NCI-H82 treated with DMSO at 0.1 percent for 48 hours (cell line): Measurements from ENCODE around the gene BAHCC1.
"Not testable (repeated sequence)": the region's sequence is repeated elsewhere in the genome, so short reads cannot be mapped to it uniquely, and the experiment has no call there.

Experiments
- DNase-seq: peaks from one replicate; lab custom pipeline; 2025; ENCODE audit not compliant: unreplicated experiment; lab: John Stamatoyannopoulos, UW

BAHCC1 gene

DNA sequence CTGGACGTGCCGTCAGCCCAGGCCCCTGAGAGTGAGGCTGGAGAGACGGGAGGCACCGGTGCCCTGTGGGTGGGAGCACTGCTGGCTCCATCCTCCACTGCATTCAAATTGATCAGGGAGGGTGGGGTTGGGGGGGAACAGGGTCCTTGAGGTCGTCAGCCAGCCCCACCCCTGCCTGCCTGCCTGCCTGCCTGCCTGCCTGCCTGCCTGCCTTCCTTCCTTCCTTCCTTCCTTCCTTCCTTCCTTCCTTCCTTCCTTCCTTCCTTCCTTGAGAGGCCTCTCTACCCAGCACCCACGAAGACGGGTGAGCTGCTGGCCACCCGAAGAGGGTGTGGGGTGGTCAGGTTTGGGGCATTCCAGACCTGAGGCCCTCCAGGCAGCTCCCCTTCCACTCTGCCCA lies 16.0 kb downstream of the BAHCC1 start:
- DNase-seq = no peak

GRCh38 chr17:81412490-81413093 lies 17.3 kb downstream of the BAHCC1 start:
- DNase-seq = no peak

DNA sequence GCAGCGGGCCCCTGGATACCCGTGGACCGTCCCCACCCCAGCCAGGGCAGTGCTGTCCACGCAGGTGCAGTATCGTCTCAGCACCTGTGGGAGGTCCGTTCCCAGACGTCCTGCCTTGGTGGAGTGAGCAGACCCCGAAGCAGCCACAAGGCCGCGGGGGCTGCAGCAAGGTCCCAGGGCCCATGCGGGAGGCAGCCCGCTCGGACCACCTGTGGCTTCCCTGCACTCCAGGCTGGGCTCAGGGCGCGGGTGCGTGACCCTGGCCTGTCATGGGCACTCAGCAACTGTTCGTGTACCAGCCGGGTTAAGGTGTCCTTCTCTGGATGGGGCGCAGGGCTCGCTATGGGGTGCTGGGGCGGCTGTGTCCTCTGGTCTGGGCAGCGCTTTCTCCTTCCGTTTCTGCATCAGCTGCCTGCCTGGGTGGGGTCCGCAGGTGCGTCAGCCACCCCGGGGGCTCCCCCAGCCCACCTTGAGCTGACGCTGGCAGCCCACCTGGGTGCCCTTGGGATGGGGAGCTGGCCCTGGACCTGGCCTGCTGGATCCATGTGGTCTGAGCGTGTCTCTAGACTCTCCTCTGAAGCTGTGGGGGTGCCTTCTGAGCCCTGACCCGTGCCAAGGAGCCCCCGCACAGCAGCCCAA lies 18.4 kb downstream of the BAHCC1 start:
- DNase-seq = no peak

GRCh38 chr17:81414756-81415516 lies 19.7 kb downstream of the BAHCC1 start:
- no peak for DNase-seq

DNA sequence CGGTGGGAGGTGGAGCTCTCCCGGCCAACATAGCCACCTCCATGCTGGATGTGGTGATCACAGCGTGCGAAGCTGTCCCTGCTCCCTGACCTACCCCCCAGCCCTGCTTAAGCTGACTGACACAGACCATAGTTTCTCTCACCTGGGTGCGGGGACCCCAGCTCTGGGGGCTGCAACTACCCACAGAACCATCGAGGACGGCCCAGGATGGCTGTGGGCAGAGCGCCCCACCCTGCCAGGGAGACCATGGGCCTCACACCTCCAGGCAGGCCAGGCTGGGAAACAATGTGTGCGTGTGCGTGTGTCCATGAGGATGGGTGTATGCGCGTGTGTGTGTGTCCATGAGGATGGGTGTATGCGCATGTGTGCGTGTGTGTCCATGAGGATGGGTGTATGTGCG lies 20.4 kb downstream of the BAHCC1 start:
- no peak for DNase-seq

DNA sequence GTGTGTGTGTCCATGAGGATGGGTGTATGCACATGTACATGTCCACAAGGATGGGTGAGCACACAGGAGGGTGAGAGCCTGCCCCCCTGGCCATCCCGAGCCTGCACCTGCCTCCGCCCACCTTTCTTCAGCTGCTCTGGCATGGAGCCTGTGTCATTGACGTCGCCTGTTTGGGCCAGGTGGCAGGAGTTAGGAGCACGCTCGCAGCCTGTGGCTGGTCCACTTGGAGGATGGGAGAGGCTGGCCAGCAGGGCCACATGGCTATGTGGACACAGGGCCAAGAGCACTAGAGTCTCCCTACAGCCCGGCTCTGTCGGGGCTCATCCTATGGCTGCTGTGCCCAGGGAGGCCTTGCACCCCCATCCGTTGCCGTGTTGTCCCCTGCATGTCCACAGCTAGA lies 21.4 kb downstream of the BAHCC1 start:
- no peak for DNase-seq

- no peak for DNase-seq
These were observed 22.0 kb downstream of the BAHCC1 start for GRCh38 chr17:81417049-81417878.

GRCh38 chr17:81417879-81418709 lies 22.8 kb downstream of the BAHCC1 start:
- no peak for DNase-seq

- no peak for DNase-seq
These were observed 23.6 kb downstream of the BAHCC1 start for GRCh38 chr17:81418710-81419318.

GRCh38 chr17:81419319-81419885 lies 24.1 kb downstream of the BAHCC1 start:
- DNase-seq = peak; percentile 46

GRCh38 chr17:81419886-81420768 lies 24.9 kb downstream of the BAHCC1 start:
- DNase-seq = no peak

DNA sequence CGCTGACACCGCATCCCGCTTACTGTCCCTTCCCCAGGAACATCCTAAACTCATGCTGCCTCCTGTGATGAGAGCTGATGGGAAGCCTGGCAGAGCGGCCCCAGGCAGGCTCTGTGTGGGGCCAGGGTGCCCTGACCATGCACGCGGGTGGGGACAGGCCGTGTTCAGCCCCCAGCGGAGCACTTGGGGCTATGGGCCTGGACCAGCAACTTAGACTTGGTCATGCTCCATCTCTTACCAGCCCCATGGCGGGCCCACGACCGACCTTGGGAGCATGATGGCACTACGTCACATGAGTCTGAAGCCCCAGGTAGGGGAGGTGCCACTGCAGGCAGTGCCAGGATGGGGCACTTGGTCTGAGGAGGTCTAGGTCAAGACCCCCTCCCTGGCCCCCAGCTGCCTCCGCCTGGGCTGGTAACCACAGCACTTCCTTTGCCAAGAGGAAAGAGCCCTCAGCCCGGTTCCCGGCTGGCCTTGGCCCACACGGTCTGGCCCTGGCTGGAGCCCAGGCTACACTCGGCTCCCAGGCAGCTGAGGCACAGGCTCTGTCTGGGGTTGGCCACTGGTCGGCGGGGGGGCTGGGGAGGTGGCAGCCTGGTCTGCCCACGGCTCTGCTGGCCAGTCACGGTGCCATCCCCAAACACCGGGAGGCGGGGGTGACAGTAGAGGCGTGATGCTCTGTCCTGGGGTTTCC lies 25.7 kb downstream of the BAHCC1 start:
- DNase-seq = no peak

- no peak for DNase-seq
These were observed 27.8 kb downstream of the BAHCC1 start for GRCh38 chr17:81422776-81423697.

- no peak for DNase-seq
These were observed 28.4 kb downstream of the BAHCC1 start for GRCh38 chr17:81423698-81424071.

GRCh38 chr17:81424151-81425017 lies 29.1 kb downstream of the BAHCC1 start:
- no peak for DNase-seq

GRCh38 chr17:81425041-81425440 lies 29.8 kb downstream of the BAHCC1 start:
- not testable (repeated sequence) for DNase-seq
